Hindlimb muscle (tissue), 1 donor: Measurements from ENCODE around the gene RIN3. TPM values are rescaled to one million over a fixed set of nuclear protein-coding genes. Genes with fewer than 3 reads are reported as not detected.

Experiments used
- DNase-seq: peaks from one replicate; pipeline ENCODE4 v3.0.0-alpha.2; 2013
- polyA plus RNA-seq: library from polyadenylated mRNA; unstranded; fragments of 120-200 nt; gene quantifications from one replicate; pipeline ENCODE4 v1.2.1, GENCODE V29; 2013; ENCODE audit not compliant: insufficient read length

RIN3 gene
- polyA plus RNA-seq, 1 donor, result 16.7 TPM

DNA sequence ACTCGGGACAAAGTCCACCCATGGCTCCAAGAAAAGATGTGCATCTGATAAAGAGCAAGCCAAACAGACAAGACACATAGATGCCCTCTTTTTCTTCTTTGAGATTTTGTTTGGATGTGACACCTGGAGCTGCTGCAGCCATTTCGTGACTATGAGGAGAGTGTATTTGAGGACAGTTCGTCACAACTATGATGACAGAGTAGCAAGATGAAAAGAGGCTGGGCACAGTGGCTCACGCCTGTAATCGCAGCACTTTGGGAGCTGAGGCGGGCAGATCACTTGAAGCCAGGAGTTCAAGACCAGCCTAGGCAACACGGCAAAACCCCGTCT is 213.3 kb downstream of the RIN3 start:
- DNase-seq, result no peak

DNA sequence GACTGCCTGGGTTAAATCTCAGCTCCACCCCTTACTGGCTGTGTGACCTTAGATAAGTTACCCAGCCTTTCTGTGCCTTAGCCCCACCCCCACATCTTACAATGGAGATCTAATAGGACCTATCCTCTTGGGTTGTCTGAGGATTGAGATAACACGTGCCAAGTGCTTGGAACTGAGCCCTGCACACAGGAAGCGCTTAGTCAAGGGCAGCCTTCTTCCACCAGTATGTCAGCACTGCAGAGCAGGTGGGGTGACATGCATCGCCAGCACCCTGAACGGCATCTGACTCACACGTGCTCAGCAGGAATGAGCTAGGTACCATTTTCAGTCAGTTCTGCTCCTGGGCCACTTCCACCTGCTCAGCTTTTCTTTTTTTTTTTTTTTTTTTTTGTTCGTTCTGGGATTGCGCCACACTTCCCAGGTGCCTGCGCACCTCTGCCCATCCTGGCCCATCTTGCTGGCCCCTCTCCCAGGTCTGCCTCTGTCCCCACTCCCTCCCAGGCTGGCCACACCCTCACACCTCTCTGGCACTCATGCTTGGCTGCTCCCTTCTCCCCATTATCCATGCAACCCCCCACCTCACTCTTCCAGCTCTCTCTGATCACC is 215.3 kb downstream of the RIN3 start:
- DNase-seq, result no peak

DNA sequence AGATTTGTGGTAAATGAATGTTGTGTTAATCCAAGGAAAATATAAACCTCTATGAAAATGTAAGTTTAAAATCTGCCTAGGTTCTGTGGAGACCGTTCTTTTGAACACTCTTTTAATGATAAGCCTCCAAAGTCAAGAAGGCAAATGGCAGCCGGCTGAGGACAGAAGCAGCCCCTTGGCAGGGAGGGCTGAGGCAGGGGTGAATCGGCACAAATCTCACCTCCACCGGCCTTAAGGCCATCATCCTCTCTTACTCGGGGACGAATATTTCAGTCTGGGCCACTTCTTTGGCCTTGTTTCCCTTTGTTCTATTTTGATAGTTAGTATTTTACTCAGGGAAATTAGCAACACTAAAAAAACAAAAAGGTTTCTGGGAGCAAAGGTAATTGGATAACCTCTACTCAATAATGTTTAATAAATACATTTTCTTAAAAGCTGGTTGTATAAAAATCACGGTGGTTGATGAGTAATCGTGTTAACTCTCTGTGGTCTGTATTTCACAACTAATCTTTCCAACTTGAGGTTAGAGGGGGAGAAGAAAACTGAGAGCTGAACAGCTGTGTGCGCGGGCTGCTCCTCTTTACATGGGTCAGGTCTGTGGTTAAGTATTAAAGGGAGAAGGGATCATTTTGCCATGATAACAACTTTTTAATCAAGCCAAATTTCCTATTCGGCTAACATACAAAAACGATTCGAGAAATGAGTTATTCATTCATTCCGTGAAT is 216.2 kb downstream of the RIN3 start:
- no peak for DNase-seq

DNA sequence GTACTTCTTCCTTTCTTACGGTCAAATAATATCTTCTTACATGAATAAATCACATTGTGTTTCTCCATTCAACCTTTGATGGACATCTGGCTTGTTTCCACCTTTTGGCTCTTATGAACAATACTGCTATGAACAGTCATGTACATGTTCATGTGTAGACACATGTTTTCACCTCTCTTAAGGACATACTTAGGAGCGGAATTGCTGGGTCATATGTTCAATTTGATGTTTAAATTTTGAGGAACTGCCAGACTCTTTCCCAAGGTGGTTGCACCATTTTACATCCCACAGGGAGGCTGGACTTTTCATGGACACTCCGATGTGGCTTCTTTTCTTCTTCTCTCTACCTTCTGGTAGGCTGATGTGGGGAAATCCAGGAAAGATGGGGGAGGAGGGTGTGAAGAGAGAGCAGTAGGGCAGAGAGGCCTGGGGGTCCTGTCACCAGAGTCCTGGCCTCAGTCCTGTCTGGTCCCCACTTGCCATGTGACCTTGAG is 218.1 kb downstream of the RIN3 start:
- no peak for DNase-seq

DNA sequence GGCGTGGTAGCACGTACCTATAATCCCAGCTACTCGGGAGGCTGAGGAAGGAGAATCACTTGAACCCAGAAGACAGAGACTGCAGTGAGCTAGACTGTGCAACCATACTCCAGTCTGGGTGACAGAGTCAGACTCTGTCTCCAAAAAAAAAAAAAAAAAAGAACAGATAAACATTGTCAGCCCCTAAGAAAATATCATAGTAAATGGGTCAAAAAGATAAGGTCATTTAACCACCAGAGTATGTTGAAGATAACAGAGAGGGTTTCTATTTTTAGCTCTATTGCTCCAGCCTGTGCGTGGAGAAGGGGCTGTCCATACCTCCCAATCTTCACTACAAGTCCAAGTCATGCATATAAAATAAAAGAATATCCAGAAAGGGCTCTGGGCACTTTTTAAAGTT is 219.4 kb downstream of the RIN3 start:
- DNase-seq, result no peak

DNA sequence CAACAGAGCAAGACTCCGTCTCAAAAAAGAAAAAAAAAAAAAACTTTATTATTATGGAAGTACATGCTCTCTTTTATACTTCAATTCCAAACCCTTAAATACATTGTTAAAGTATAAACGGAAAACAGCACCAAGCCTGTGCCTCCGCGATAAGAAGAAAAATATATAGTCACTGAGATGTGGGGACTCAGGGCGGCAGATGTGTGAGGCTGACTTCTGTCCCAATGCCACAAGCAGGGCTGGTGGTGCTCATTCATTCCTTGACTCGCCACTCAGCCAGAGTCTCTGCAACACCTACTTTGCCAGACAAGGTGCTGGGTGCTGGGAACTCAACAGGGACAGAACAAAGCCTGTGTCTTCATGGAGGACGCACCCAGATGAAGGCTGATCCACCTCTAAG is 221.0 kb downstream of the RIN3 start:
- DNase-seq, result no peak

DNA sequence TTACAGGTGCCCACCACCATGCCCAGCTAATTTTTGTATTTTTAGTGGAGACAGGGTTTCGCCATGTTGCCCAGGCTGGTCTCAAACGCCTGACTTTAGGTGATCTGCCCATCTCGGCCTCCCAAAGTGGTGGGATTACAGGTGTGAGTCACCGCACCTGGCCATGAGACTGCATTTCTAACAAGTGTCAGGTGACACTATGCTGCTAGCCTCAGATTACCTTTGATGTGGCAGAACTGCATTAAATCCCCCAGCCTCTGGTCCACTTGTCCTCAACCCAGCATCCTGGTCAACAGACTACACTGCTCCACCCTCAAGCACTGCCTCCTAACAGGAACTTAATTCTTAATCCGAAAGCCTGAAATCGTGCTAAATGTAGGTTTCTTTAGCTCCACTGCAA is 221.8 kb downstream of the RIN3 start:
- no peak for DNase-seq

DNA sequence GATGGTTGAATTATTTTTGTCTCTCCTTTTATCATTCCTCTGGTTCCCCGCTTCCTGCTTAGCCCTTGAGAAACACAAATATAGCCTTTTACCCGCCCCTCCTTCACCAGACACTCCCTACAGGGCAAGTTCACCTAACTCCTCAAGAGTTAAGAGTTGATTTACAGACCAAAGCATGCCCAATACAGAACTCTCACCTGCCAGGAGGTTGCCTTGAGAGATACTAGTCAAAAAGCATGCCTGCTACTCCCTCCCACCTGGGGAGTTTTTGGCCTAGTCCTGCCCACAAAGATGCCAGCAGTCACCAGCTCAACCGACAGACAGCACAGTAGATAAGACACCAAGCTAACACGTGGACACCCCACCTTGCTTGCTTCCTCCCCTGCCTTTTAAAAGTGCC is 223.6 kb downstream of the RIN3 start:
- DNase-seq, result no peak

DNA sequence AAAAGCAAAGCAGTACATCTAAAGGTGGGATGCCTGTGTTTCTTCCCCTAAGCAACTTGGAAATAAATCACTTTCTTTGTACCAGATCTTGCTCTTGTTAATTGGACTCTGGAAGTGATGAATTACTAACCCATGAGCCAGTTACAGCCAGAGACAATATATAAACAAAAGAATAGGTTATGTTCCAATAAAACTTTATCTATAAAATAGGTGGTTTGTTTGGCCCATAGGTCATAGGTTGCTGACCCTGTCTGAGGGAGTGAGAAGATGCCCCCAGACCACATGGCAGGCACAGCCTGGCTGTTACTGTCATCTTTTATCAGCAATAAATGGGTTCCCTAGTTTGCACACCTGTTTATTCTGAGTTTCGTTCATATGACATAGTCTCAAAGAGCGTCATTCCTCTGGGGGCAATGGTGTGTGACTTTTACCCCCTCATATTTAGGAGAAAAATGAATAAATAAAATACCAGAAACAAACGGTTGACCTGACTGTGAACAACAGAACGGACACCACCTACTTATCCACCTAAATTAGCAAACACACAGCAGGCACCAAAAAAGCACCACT is 224.1 kb downstream of the RIN3 start:
- DNase-seq, result no peak

Other genes with a start within 250 kb of the RIN3 start
- gene SLC24A4, start 190.6 kb upstream of the RIN3 start, polyA plus RNA-seq, result 1.2 TPM
- gene LGMN, start 234.8 kb downstream of the RIN3 start, polyA plus RNA-seq, result 99.0 TPM